ENCODE data around the gene SFXN5.

SFXN5 gene

DNA sequence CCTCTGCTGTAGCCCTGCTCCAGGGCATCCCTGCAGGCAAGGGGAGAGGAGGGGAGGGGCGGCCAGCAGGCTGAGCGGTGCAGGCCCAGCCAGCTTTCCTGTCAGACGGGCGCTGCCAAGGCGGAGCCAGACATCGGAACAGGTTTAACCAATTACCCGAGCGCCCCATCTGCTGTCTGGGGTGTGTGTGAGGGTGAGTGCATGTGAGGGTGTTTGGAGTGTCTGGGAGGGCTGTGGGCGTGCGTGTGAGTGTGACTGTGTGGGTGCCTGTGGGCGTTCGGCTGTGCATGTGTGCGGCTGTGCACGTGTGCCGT, 134.2 kb downstream of the SFXN5 start:
- H3K79me2 ChIP-seq (ENCODE audit: insufficient read depth, low read length), result no peaks in the 10 kb centered on the region
- H3K4me2 ChIP-seq (ENCODE audit: low read length), result no peak overlapping the region
- no peaks in the 10 kb centered on the region for H3K9me2 ChIP-seq (ENCODE audit: low read depth, low read length)
- H3K27me3 ChIP-seq (ENCODE audit: insufficient read depth, low read length), result no peaks in the 10 kb centered on the region; the same call in 1 of the 2 replicates
- no peaks in the 10 kb centered on the region for H4K20me1 ChIP-seq (ENCODE audit: insufficient read depth, low read length)
- no peak overlapping the region for H3K4me3 ChIP-seq (ENCODE audit: low read depth, low read length, poor library complexity, severe bottlenecking)
- no peaks in the 10 kb centered on the region for H3K4me1 ChIP-seq (ENCODE audit: insufficient read depth, low read length, severe bottlenecking)
- no peaks in the 10 kb centered on the region for H3F3A ChIP-seq (ENCODE audit: insufficient read depth, low read length)
- H3K9me3 ChIP-seq (ENCODE audit: low read length), result no peaks in the 10 kb centered on the region
- no peaks in the 10 kb centered on the region for H3K36me3 ChIP-seq (ENCODE audit: insufficient read depth, low read length)
- H3K27ac ChIP-seq (ENCODE audit: low read depth, low read length, poor library complexity, severe bottlenecking), result no peak overlapping the region
- no peak overlapping the region for H3K9ac ChIP-seq (ENCODE audit: low read length)
- H2AFZ ChIP-seq (ENCODE audit: low read length), result no peak overlapping the region
- no peak for TF ChIP-seq EZH2 (IDR thresholded peaks at IDR 0.05; ENCODE audit: borderline replicate concordance, low read length)
- no peak for TF ChIP-seq CTCF (IDR thresholded peaks at IDR 0.05; ENCODE audit: low read length)

- H4K20me1 ChIP-seq (ENCODE audit: insufficient read depth, low read length), result no peaks in the 10 kb centered on the region
- no peak for TF ChIP-seq CTCF (IDR thresholded peaks at IDR 0.05; ENCODE audit: low read length)
- no peak for TF ChIP-seq EZH2 (IDR thresholded peaks at IDR 0.05; ENCODE audit: borderline replicate concordance, low read length)
These were observed 134.7 kb downstream of the SFXN5 start for GRCh38 chr2:72936660-72937355.

DNA sequence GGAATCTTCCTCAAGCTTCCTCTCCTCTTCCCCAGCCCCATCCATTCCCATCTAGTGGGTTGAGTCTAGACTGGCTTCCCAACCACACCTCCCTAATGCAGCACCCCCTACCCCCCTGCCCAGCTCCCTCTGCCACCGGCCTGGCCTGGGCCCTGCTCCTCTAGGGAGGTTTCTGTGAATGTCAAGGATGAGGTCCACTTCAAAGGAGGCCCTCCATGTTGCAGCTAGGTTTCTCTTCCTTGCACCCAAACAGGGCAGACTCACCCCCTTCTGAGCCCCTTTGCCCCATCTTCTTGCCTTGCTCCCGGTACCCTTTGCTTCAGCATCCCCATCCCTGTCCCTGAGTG, 135.9 kb downstream of the SFXN5 start:
- TF ChIP-seq EZH2 (IDR thresholded peaks at IDR 0.05; ENCODE audit: borderline replicate concordance, low read length) (no peak), CTCF (IDR thresholded peaks at IDR 0.05; ENCODE audit: low read length) (no peak)
- no peaks in the 10 kb centered on the region for H3K9me3 ChIP-seq (ENCODE audit: low read length)
- H3K9ac ChIP-seq (ENCODE audit: low read length), result no peak overlapping the region
- H3K4me2 ChIP-seq (ENCODE audit: low read length), result no peak overlapping the region
- no peak overlapping the region for H3K4me3 ChIP-seq (ENCODE audit: low read depth, low read length, poor library complexity, severe bottlenecking)
- H4K20me1 ChIP-seq (ENCODE audit: insufficient read depth, low read length), result no peaks in the 10 kb centered on the region
- H3K4me1 ChIP-seq (ENCODE audit: insufficient read depth, low read length, severe bottlenecking), result no peaks in the 10 kb centered on the region
- H3F3A ChIP-seq (ENCODE audit: insufficient read depth, low read length), result no peaks in the 10 kb centered on the region
- H3K27ac ChIP-seq (ENCODE audit: low read depth, low read length, poor library complexity, severe bottlenecking), result no peak overlapping the region
- no peaks in the 10 kb centered on the region; the same call in 1 of the 2 replicates for H3K27me3 ChIP-seq (ENCODE audit: insufficient read depth, low read length)
- H3K9me2 ChIP-seq (ENCODE audit: low read depth, low read length), result no peaks in the 10 kb centered on the region
- H3K79me2 ChIP-seq (ENCODE audit: insufficient read depth, low read length), result no peaks in the 10 kb centered on the region
- H2AFZ ChIP-seq (ENCODE audit: low read length), result no peak overlapping the region
- H3K36me3 ChIP-seq (ENCODE audit: insufficient read depth, low read length), result no peaks in the 10 kb centered on the region

More at GRCh38 chr2:72936660-72937355, 134.7 kb downstream of the SFXN5 start:
- H3K9me2 ChIP-seq (ENCODE audit: low read depth, low read length), result no peaks in the 10 kb centered on the region
- H3F3A ChIP-seq (ENCODE audit: insufficient read depth, low read length), result no peaks in the 10 kb centered on the region
- no peaks in the 10 kb centered on the region for H3K36me3 ChIP-seq (ENCODE audit: insufficient read depth, low read length)
- H3K4me2 ChIP-seq (ENCODE audit: low read length), result no peak overlapping the region
- H3K4me3 ChIP-seq (ENCODE audit: low read depth, low read length, poor library complexity, severe bottlenecking), result no peak overlapping the region
- H3K79me2 ChIP-seq (ENCODE audit: insufficient read depth, low read length), result no peaks in the 10 kb centered on the region
- no peaks in the 10 kb centered on the region for H3K4me1 ChIP-seq (ENCODE audit: insufficient read depth, low read length, severe bottlenecking)
- no peaks in the 10 kb centered on the region for H3K9me3 ChIP-seq (ENCODE audit: low read length)
- no peaks in the 10 kb centered on the region; the same call in 1 of the 2 replicates for H3K27me3 ChIP-seq (ENCODE audit: insufficient read depth, low read length)
- H3K9ac ChIP-seq (ENCODE audit: low read length), result no peak overlapping the region
- no peak overlapping the region for H3K27ac ChIP-seq (ENCODE audit: low read depth, low read length, poor library complexity, severe bottlenecking)
- no peak overlapping the region for H2AFZ ChIP-seq (ENCODE audit: low read length)
